Neural crest cell (in vitro differentiated cells): ENCODE data around the gene NOTUM. TPM values are rescaled to one million over a fixed set of nuclear protein-coding genes. Genes with fewer than 3 reads are reported as not detected.

ENCODE experiments used
- DNase-seq: peaks from one replicate; pipeline ENCODE4 v3.0.0; 2021; ENCODE audit warnings: low read depth, mixed read lengths, low spot score
- H3K27ac Mint-ChIP-seq: one replicate; pipeline ENCODE4 v1.8.0; 2021; ENCODE audit warnings: mild to moderate bottlenecking, mixed read lengths; ENCODE audit not compliant: unreplicated experiment
- H3K27me3 Mint-ChIP-seq: 2 replicates; pipeline ENCODE4 v1.8.0; 2021; ENCODE audit warnings: low read depth, mild to moderate bottlenecking, mixed read lengths
- H3K36me3 Mint-ChIP-seq: 2 replicates; pipeline ENCODE4 v1.8.0; 2021; ENCODE audit warnings: low read depth, mild to moderate bottlenecking, mixed read lengths
- H3K4me1 Mint-ChIP-seq: 2 replicates; pipeline ENCODE4 v1.8.0; 2021; ENCODE audit warnings: mixed read lengths
- H3K4me3 Mint-ChIP-seq: one replicate; pipeline ENCODE4 v1.8.0; 2021; ENCODE audit warnings: mild to moderate bottlenecking, mixed read lengths
- H3K9me3 Mint-ChIP-seq: 2 replicates; pipeline ENCODE4 v1.8.0; 2021; ENCODE audit warnings: mixed read lengths
- total RNA-seq: library from RNA; stranded (reverse); gene quantifications from 2 replicates; pipeline ENCODE4 v1.2.1, GENCODE V29; 2021
- TF ChIP-seq, protein P1 (sequence below): fragments of 200-600 bp; sonication (generic); conservative IDR thresholded peaks from 2 replicates; pipeline ENCODE4 v1.5.0; 2021; ENCODE audit warnings: antibody characterized with exemption, mild to moderate bottlenecking

The NOTUM gene
- total RNA-seq, 1 donor from 2014 or later: 6.3 TPM

DNA sequence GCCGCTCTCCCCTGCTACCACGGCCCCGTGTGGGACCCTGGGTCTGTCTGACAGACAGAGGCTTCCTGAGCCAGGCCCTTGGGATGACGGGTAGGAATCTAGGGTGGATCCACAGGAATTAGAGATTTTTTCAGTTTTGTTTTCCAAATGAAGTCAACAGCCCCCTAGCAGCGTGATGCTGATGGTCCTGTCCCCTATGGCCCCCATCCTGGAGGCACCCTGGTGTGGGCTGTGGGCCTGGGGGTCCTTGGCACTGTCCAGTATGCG is 46.2 kb upstream of the NOTUM start:
- Mint-ChIP-seq H3K9me3 (no peaks in the 10 kb centered on the region), H3K36me3 (no peaks in the 10 kb centered on the region), H3K4me3 (no peak overlapping the region), H3K4me1 (peaks cover 20% of the 10 kb centered on the region), H3K27ac (no peak overlapping the region), H3K27me3 (no peaks in the 10 kb centered on the region)
- TF ChIP-seq, protein P1, sequence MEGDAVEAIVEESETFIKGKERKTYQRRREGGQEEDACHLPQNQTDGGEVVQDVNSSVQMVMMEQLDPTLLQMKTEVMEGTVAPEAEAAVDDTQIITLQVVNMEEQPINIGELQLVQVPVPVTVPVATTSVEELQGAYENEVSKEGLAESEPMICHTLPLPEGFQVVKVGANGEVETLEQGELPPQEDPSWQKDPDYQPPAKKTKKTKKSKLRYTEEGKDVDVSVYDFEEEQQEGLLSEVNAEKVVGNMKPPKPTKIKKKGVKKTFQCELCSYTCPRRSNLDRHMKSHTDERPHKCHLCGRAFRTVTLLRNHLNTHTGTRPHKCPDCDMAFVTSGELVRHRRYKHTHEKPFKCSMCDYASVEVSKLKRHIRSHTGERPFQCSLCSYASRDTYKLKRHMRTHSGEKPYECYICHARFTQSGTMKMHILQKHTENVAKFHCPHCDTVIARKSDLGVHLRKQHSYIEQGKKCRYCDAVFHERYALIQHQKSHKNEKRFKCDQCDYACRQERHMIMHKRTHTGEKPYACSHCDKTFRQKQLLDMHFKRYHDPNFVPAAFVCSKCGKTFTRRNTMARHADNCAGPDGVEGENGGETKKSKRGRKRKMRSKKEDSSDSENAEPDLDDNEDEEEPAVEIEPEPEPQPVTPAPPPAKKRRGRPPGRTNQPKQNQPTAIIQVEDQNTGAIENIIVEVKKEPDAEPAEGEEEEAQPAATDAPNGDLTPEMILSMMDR: no peak
- no peak for DNase-seq

DNA sequence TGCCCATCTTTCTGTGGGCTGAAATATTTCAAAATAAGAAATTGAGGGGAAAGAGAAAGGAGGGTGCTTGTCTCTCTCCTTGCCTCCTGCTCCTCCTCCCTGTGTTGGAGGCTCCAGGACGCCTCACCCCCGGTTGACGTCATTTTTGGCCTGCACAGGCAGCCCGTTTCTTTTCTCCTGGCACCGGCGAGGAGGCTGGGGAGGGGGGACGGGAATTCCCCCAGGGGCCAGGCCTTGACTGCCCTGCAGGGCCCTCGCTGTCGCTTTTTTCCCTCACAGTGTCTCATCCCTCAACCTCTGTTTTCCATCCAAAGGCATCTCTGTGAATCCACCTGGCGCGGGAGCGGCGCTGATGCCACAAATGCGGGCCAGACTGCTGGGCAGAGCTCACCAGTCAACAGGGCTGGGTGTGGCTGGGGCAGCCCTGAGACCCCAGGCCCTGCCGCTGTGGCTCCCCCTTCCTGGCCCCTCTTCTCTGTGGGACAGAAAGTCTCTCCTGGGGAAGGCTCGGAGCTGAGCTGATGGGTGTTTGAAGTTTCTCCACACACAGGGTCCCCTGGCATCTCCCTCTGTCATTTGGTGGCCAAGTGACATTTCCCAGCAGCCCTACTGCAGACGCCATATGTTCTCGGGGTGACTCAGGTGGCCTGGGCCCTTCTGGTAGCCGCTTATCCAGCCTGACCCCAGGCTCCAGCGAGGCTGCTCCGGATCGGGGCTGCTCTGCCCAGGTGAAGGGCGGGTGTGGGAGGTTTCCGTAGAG is 45.7 kb upstream of the NOTUM start:
- TF ChIP-seq, protein P1: no peak
- H3K27me3 Mint-ChIP-seq: no peaks in the 10 kb centered on the region
- peak overlapping the region; percentile 27 for H3K4me3 Mint-ChIP-seq
- peaks cover 17% of the 10 kb centered on the region for H3K4me1 Mint-ChIP-seq
- no peak for DNase-seq
- no peaks in the 10 kb centered on the region for H3K9me3 Mint-ChIP-seq
- no peak overlapping the region for H3K27ac Mint-ChIP-seq
- no peaks in the 10 kb centered on the region for H3K36me3 Mint-ChIP-seq

DNA sequence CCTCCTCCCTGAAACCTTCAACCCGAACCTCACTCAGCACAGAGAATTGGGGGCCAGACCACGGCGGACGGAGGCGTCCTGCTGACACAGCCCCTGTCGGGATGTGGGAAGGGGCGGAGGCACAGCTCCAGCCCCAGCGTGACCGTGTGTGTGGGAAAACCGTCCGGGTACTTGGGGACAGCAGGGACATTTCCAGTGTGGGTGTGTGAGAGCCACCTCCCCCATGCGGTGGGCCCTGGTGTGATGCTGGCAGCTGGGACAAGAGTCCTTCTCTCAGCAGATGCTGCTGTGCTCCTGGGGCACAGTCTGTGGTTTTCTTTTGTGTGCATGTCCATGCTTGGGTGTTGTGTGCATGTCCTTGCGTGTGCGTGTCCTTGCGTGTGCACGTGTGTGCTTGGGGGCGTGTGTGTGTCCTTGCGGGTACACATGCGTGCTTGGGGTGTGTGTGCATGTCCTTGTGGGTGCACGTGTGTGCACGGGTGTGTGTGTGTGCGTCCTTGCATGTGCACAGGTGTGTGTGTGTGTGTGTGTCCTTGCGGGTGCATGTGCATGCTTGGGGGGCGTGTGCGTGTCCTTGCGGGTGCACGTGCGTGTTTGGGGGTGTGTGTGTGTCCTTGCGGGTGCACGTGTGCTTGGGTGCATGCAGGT is 44.8 kb upstream of the NOTUM start:
- Mint-ChIP-seq H3K4me3 (peak overlapping the region; percentile 27), H3K9me3 (no peaks in the 10 kb centered on the region), H3K36me3 (no peaks in the 10 kb centered on the region), H3K27me3 (no peaks in the 10 kb centered on the region), H3K27ac (no peak overlapping the region), H3K4me1 (peaks cover 17% of the 10 kb centered on the region)
- no peak for DNase-seq
- TF ChIP-seq, protein P1: no peak

DNA sequence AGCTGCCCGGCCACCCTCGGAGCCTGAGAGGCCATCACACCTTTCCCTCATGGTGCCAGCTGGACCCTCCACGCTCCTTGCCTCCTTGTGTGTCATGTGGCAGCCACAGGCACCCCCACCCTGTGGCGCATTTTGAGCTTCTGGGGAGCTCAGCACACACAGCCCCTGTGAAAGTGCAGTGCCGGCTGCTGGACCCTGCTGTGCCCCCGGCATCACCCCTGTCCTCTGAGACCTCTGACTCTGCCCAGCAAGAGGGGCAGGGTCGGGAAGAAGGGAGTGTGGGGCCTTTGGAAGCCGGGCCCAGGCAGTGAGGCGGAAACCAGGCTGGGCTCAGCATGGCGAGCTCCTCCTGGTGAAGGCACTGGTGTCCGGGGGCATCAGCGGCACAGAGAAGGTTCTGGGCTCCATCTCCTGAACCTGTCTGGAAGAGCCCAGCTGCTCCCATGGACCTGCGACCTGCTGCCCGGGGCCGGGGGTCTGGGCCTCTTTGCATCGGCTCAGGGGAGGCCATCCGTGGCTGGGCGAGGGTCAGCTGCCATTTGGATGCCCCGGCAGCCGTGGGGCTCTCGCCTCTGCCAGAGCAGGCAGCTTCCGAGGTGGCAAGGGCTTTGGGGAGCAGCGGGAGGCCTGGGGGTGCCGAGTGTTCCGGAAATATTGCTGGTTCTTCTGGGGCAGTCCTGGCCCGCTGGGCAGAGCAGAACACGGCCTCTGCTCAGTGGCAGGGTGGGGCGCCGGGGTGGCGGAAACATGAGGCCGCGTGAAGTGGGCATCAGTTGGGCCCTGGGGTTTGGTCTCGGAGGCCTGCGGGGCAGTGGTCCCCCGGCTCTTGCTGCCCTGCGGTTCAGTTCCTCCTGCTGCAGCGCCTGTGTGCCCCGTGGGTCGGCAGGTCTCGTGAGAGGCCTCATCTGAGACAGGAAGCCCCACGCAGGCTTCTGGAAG is 43.8 kb upstream of the NOTUM start:
- Mint-ChIP-seq H3K27me3 (no peaks in the 10 kb centered on the region), H3K9me3 (no peaks in the 10 kb centered on the region), H3K4me1 (peaks cover 17% of the 10 kb centered on the region), H3K27ac (no peak overlapping the region), H3K36me3 (no peaks in the 10 kb centered on the region), H3K4me3 (no peak overlapping the region)
- DNase-seq: no peak
- TF ChIP-seq, protein P1: no peak

DNA sequence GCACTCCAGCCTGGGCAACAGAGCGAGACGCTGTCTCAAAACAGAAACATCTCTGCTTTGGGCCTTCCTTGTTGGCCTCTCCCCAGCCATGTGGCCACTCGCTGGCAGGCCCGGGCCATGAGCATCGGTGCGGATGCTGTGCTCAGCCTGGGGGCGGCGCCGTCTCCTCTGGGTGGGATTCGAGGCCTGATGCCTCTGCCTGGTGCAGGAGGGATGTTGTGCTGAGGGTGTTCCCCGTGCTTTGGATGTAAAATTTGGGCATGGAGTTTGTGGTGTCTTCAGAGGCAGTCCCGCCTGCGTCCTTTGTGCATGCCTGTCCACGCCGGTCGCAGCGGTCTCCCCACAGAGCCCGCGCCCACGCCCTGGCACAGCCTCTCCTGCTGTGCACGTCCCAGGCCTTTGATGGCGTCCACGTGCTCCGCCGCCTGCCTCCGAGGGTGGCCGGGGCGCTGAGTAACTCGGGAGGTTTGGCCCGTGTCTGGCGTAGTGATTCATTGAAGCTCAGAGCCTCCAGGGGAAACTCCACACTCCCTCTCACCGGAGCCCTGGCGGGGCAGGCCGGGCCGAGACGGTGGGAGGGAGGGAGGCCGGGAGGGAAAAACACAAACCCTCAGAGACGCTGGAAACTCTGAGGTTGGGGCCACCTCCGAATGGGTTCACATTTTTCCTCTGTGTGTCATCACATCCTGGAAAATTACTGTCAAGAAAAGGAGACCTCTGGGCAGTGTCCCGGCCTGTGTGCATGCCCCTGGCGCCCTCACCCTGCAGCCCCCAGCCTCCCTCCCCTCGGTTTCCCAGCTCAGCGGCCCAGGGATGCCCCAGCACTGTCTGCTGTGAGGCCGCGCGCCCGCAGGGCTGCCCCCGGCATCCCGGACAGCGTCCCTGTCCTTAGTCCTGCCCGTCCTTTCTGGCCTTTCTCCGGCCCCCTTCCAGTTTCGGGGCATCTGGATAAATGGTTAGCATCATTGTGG is 42.7 kb upstream of the NOTUM start:
- H3K27ac Mint-ChIP-seq: no peak overlapping the region
- DNase-seq: no peak

More for the DNA sequence above, 42.7 kb upstream of the NOTUM start:
- TF ChIP-seq, protein P1: no peak
- H3K4me3 Mint-ChIP-seq: no peak overlapping the region
- H3K9me3 Mint-ChIP-seq: no peaks in the 10 kb centered on the region
- peaks cover 17% of the 10 kb centered on the region for H3K4me1 Mint-ChIP-seq
- no peaks in the 10 kb centered on the region for H3K27me3 Mint-ChIP-seq
- H3K36me3 Mint-ChIP-seq: no peaks in the 10 kb centered on the region
